ENCODE measurements around the gene ADAD1.

The ADAD1 gene

GRCh38 chr4:122476745-122477144, 97.9 kb downstream of the ADAD1 start:
- Histone ChIP-seq H3K36me3 (replicated peaks) (no peaks in the 10 kb centered on the region), H3K27me3 (ENCODE audit: low read depth) (no peaks in the 10 kb centered on the region), H3K4me3 (no peak overlapping the region), H3K9me3 (no peaks in the 10 kb centered on the region), H3K4me1 (no peaks in the 10 kb centered on the region)
- DNase-seq (ENCODE audit: low spot score in 2 of 2) = no peak
- in situ Hi-C loops (cut with MboI; ENCODE audit: low sequenced_read_pairs) = no loop called here

Data from HAP-1 (cell line).